ENCODE results near the gene ACP2.

DNA sequence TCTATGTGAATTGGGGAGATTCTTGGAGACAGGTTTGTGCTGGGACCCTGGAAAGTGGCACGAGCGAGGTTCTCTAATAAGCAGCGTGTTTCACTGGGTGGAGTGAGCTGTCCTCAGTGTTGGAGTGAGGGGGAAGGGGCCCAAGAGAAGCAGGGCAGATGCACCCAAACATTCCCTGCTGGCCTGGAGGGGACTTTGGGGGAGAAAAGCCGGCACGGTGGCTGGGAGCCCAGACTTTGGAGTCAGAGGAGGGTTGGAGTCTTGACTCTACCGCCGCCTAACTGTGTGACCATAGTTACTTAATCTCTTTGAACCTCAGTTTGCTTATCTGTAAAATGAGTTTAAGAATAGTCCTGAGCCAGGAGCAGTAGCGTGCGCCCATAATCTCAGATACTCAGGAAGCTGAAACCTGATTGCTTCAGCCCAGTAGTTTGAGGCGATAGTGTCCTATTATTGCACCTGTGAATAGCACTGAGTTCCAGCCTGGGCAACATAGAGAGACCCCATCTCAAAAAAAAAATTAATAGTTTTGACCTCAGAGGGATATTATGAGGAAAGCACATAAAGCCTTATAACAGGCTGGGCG, 9.8 kb upstream of the ACP2 start:
- TF ChIP-seq, protein P1, sequence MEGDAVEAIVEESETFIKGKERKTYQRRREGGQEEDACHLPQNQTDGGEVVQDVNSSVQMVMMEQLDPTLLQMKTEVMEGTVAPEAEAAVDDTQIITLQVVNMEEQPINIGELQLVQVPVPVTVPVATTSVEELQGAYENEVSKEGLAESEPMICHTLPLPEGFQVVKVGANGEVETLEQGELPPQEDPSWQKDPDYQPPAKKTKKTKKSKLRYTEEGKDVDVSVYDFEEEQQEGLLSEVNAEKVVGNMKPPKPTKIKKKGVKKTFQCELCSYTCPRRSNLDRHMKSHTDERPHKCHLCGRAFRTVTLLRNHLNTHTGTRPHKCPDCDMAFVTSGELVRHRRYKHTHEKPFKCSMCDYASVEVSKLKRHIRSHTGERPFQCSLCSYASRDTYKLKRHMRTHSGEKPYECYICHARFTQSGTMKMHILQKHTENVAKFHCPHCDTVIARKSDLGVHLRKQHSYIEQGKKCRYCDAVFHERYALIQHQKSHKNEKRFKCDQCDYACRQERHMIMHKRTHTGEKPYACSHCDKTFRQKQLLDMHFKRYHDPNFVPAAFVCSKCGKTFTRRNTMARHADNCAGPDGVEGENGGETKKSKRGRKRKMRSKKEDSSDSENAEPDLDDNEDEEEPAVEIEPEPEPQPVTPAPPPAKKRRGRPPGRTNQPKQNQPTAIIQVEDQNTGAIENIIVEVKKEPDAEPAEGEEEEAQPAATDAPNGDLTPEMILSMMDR (IDR thresholded peaks at IDR 0.05) = no peak
- no peak for TF ChIP-seq EZH2 (IDR thresholded peaks at IDR 0.05; ENCODE audit: borderline replicate concordance, insufficient read depth, low read depth, low read length, poor library complexity, severe bottlenecking)

Data from B cell (primary cell).